ENCODE measurements around the gene NUDT6.
A peak's percentile ranks its signal among the peaks of the same experiment; 100 is the strongest.

Gene NUDT6

DNA sequence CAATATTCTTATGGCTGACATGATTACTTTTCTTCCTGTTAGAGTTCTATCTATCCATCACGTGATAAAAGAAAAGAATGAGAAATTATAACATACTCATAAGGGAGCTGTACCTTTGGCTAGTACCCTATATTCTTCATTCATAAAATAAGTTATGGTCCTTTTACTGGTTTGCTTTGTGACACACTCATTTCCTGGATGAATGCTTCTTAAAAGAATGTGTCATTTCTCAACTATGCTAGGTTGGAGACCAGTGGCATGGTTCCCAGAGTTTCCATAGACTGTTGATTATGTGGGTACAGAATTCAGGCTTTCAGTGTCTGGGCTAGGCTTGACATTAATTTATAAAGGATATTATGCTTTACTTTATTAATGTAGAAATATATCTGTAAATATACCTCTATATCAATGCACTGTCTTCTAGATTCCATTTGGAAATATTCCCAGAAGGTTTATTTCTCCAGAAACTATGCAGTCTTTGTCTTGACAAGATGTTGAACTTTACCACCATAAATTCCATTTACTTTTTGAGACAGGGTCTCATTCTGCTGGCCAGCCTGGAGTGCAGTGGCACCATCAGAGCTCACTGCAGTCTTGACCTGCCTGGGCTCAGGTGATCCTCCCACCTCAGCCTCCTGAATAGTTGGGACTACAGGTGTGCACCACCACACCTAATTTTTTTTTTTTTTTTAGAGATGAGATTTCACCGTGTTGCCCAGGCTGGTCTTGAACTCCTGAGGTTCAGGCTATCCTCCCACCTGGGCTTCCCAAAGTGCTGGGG, 23.8 kb downstream of the NUDT6 start:
- in situ Hi-C loops (cut with HindIII; ENCODE audit: low sequenced_read_pairs), result no loop called here
- peak; percentile 93 for DNase-seq (ENCODE audit: low read depth, low spot score)
- H3K4me3 ChIP-seq (ENCODE audit: low read depth, low read length), result no peak overlapping the region
- no peak for TF ChIP-seq CTCF (IDR thresholded peaks at IDR 0.05; ENCODE audit: low read depth, low read length)

GRCh38 chr4:122896270-122896669, 26.1 kb downstream of the NUDT6 start:
- H3K4me3 ChIP-seq (ENCODE audit: low read depth, low read length), result no peak overlapping the region
- TF ChIP-seq CTCF (IDR thresholded peaks at IDR 0.05; ENCODE audit: low read depth, low read length), result no peak
- in situ Hi-C loops (cut with HindIII; ENCODE audit: low sequenced_read_pairs), result no loop called here
- DNase-seq (ENCODE audit: low read depth, low spot score), result no peak

- H3K4me3 ChIP-seq (ENCODE audit: low read depth, low read length), result no peak overlapping the region
- TF ChIP-seq CTCF (IDR thresholded peaks at IDR 0.05; ENCODE audit: low read depth, low read length), result no peak
- DNase-seq (ENCODE audit: low read depth, low spot score), result no peak
- in situ Hi-C loops (cut with HindIII; ENCODE audit: low sequenced_read_pairs), result no loop called here
Observed at GRCh38 chr4:122895336-122895995, 26.9 kb downstream of the NUDT6 start.

GRCh38 chr4:122894827-122895226, 27.6 kb downstream of the NUDT6 start:
- no peak overlapping the region for H3K4me3 ChIP-seq (ENCODE audit: low read depth, low read length)
- no peak for TF ChIP-seq CTCF (IDR thresholded peaks at IDR 0.05; ENCODE audit: low read depth, low read length)

GRCh38 chr4:122890147-122890795, 32.1 kb downstream of the NUDT6 start:
- DNase-seq (ENCODE audit: low read depth, low spot score), result no peak
- H3K4me3 ChIP-seq (ENCODE audit: low read depth, low read length), result no peak overlapping the region
- in situ Hi-C loops (cut with HindIII; ENCODE audit: low sequenced_read_pairs), result no loop called here
- TF ChIP-seq CTCF (IDR thresholded peaks at IDR 0.05; ENCODE audit: low read depth, low read length), result no peak

More at GRCh38 chr4:122894827-122895226, 27.6 kb downstream of the NUDT6 start:
- in situ Hi-C loops (cut with HindIII; ENCODE audit: low sequenced_read_pairs), result no loop called here
- no peak for DNase-seq (ENCODE audit: low read depth, low spot score)

DNA sequence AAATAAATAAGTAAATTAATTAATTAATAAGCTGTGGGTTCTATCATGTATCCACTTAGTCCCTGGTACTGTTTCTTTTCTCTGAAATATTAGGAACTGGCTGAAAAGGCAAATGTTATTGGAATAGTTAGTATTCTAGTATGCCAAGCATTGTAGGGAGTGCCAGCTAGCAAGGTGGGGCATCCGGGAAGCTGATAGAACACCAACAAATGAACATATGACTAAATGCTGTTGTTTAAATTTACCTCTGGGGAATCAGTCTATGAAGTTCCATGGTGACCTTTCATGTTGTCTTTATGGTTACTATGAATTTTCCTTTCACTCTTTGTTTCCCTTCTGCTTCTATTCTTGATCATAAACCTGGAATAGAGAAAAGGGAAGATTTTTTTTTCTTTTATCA, 32.7 kb downstream of the NUDT6 start:
- in situ Hi-C loops (cut with HindIII; ENCODE audit: low sequenced_read_pairs), result no loop called here
- H3K4me3 ChIP-seq (ENCODE audit: low read depth, low read length), result no peak overlapping the region
- TF ChIP-seq CTCF (IDR thresholded peaks at IDR 0.05; ENCODE audit: low read depth, low read length), result no peak
- no peak for DNase-seq (ENCODE audit: low read depth, low spot score)
